IMR-90 (cell line): ENCODE data around the gene ZNF616. TPM values are rescaled to one million over a fixed set of nuclear protein-coding genes. Genes with fewer than 3 reads are reported as not detected.

Source experiments
- ATAC-seq: fragments of 200-7000 bp; cut with Tn5 transposase; 2 replicates; pipeline ENCODE4 v1.9.1; 2020; ENCODE audit warnings: low read depth, mild to moderate bottlenecking, moderate library complexity
- BruUV-seq: library from RNA; stranded (reverse); fragments of 400-500 nt; replicated peaks from 2 replicates; lab custom pipeline; 2021; lab: Mats Ljungman, UMichigan
- CTCF ChIA-PET: fragments of 300-600 bp; formaldehyde crosslinking; extraction: SDS; loops from one replicate; lab custom pipeline; 2021; ENCODE audit warnings: antibody characterized with exemption; lab: Yijun Ruan, JAX
- POLR2A ChIA-PET: fragments of 300-600 bp; sonication (Branson Sonifier 250); formaldehyde crosslinking; loops from one replicate; lab custom pipeline; 2022; ENCODE audit warnings: antibody characterized with exemption; ENCODE audit not compliant: unreplicated experiment; lab: Charles Lee
- DNase-seq: peaks from one replicate; pipeline ENCODE4 v3.0.0; 2013
- H2AFZ ChIP-seq: replicated peaks from 2 replicates; pipeline ENCODE3; 2013; ENCODE audit warnings: low read length, mild to moderate bottlenecking; ENCODE audit not compliant: poor library complexity
- H2AK5ac ChIP-seq: 2 replicates; pipeline ENCODE4 v1.6.1; 2013; ENCODE audit warnings: low read depth, low read length, inconsistent platforms
- H2AK9ac ChIP-seq: replicated peaks from 2 replicates; pipeline ENCODE3; 2013; ENCODE audit warnings: mild to moderate bottlenecking, low read depth, low read length, moderate library complexity; ENCODE audit not compliant: poor library complexity
- H2BK120ac ChIP-seq: 2 replicates; pipeline ENCODE4 v1.6.1; 2013; ENCODE audit warnings: low read depth, low read length, inconsistent platforms
- H2BK15ac ChIP-seq: 3 replicates; pipeline ENCODE4 v1.6.1; 2013; ENCODE audit warnings: low read depth, low read length, inconsistent platforms
- H2BK20ac ChIP-seq: 2 replicates; pipeline ENCODE4 v1.6.1; 2013; ENCODE audit warnings: low read depth, mild to moderate bottlenecking, inconsistent platforms, low read length, moderate library complexity
- H2BK5ac ChIP-seq: 2 replicates; pipeline ENCODE4 v1.6.1; 2013; ENCODE audit warnings: mild to moderate bottlenecking, low read depth, low read length, inconsistent platforms; ENCODE audit not compliant: poor library complexity, severe bottlenecking
- H3K14ac ChIP-seq: replicated peaks from 2 replicates; pipeline ENCODE4 v1.6.1; 2013; ENCODE audit warnings: low read depth, low read length, inconsistent platforms
- H3K18ac ChIP-seq: 2 replicates; pipeline ENCODE4 v1.6.1; 2013; ENCODE audit warnings: low read depth, low read length, control low read depth
- H3K23ac ChIP-seq: 2 replicates; pipeline ENCODE4 v1.6.1; 2013; ENCODE audit warnings: low read depth, low read length, inconsistent platforms
- H3K27ac ChIP-seq: 2 replicates; pipeline ENCODE4 v1.5.1; 2013; ENCODE audit warnings: mild to moderate bottlenecking, control low read depth, low read length; ENCODE audit not compliant: insufficient read depth
- H3K27me3 ChIP-seq: 2 replicates; pipeline ENCODE4 v1.6.1; 2013; ENCODE audit warnings: low read length; ENCODE audit not compliant: control insufficient read depth, insufficient read depth
- H3K36me3 ChIP-seq: 2 replicates; pipeline ENCODE4 v1.6.1; 2013; ENCODE audit warnings: low read length, mixed read lengths; ENCODE audit not compliant: control insufficient read depth, insufficient read depth
- H3K4ac ChIP-seq: 2 replicates; pipeline ENCODE4 v1.6.1; 2013; ENCODE audit warnings: low read depth, low read length, inconsistent platforms
- H3K4me1 ChIP-seq: 2 replicates; pipeline ENCODE4 v1.6.1; 2013; ENCODE audit warnings: low read length, mixed read lengths; ENCODE audit not compliant: control insufficient read depth, insufficient read depth
- H3K4me2 ChIP-seq: 2 replicates; pipeline ENCODE4 v1.6.1; 2013; ENCODE audit warnings: low read depth, mild to moderate bottlenecking, control low read depth, low read length, moderate library complexity
- H3K4me3 ChIP-seq: 2 replicates; pipeline ENCODE4 v1.5.1; 2013; ENCODE audit warnings: low read depth, mild to moderate bottlenecking, control low read depth, low read length, moderate library complexity; ENCODE audit not compliant: insufficient read depth
- H3K56ac ChIP-seq: 2 replicates; pipeline ENCODE4 v1.6.1; 2013; ENCODE audit warnings: low read length, inconsistent platforms; ENCODE audit not compliant: insufficient read depth; ENCODE audit errors: extremely low read depth
- H3K79me1 ChIP-seq, 2 experiments: 2 replicates each; pipeline ENCODE4 v1.6.1; 2013; ENCODE audit warnings: low read length in 2 of 2, inconsistent platforms in 1 of 2, low read depth in 1 of 2
- H3K9ac ChIP-seq: 2 replicates; pipeline ENCODE4 v1.6.1; 2013; ENCODE audit warnings: low read depth, low read length, control low read depth
- H3K9me1 ChIP-seq: 2 replicates; pipeline ENCODE4 v1.6.1; 2013; ENCODE audit warnings: low read length, inconsistent platforms; ENCODE audit not compliant: insufficient read depth
- H3K9me3 ChIP-seq: 2 replicates; pipeline ENCODE4 v1.6.1; 2013; ENCODE audit warnings: low read length; ENCODE audit not compliant: control insufficient read depth, insufficient read depth
- H4K20me1 ChIP-seq: 2 replicates; pipeline ENCODE4 v1.6.1; 2013; ENCODE audit warnings: low read length, inconsistent platforms; ENCODE audit not compliant: insufficient read depth
- H4K5ac ChIP-seq: 2 replicates; pipeline ENCODE4 v1.6.1; 2013; ENCODE audit warnings: mild to moderate bottlenecking, low read depth, low read length, control low read depth
- H4K8ac ChIP-seq, 2 experiments: 2 replicates each; pipeline ENCODE4 v1.6.1; 2013; ENCODE audit warnings: low read depth in 2 of 2, low read length in 2 of 2, control low read depth in 1 of 2, inconsistent platforms in 1 of 2
- H4K91ac ChIP-seq: 2 replicates; pipeline ENCODE4 v1.6.1; 2013; ENCODE audit warnings: low read depth, low read length, inconsistent platforms; ENCODE audit not compliant: insufficient read depth
- BHLHE40 ChIP-seq: fragments of 150-350 bp; IDR thresholded peaks from 2 replicates; pipeline ENCODE4 v1.6.1; 2016; ENCODE audit warnings: mild to moderate bottlenecking, low read depth, low read length
- CHD1 ChIP-seq: IDR thresholded peaks from 2 replicates; pipeline ENCODE4 v1.6.1; 2012; ENCODE audit warnings: low read depth, low read length, improper control_type of control experiment
- CTCF ChIP-seq: conservative IDR thresholded peaks from 2 replicates; pipeline ENCODE4 v1.5.1; 2012; ENCODE audit warnings: mild to moderate bottlenecking, low read depth, low read length, improper control_type of control experiment
- MAZ ChIP-seq: IDR thresholded peaks from 2 replicates; pipeline ENCODE4 v1.6.1; 2012; ENCODE audit warnings: low read depth, mild to moderate bottlenecking, low read length, improper control_type of control experiment, moderate library complexity, borderline replicate concordance
- POLR2A ChIP-seq: IDR thresholded peaks from 2 replicates; pipeline ENCODE4 v1.6.1; 2012; ENCODE audit warnings: mild to moderate bottlenecking, low read depth, low read length
- RAD21 ChIP-seq: IDR thresholded peaks from 2 replicates; pipeline ENCODE4 v1.6.1; 2012; ENCODE audit warnings: low read length, improper control_type of control experiment
- SMC3 ChIP-seq: fragments of 150-350 bp; IDR thresholded peaks from 2 replicates; pipeline ENCODE4 v1.6.1; 2016; ENCODE audit warnings: low read depth, mild to moderate bottlenecking, antibody characterized with exemption, low read length, moderate library complexity
- WGBS, 2 experiments: methylation state at CpG; one replicate each; pipeline versions ENCODE4 v1.1.5 to v1.1.7; 2013; ENCODE audit warnings: missing lambda C conversion rate in 2 of 2; ENCODE audit not compliant: insufficient read length in 1 of 2; ENCODE audit errors: extremely low coverage in 2 of 2; 5-methylcytosine and 5-hydroxymethylcytosine counted together
- dilution Hi-C: fragments of 300-500 bp; cut with HindIII; formaldehyde crosslinking; loops from one replicate; pipeline ENCODE4 v1.14.3; 2018; ENCODE audit warnings: low sequenced_read_pairs; ENCODE audit not compliant: unreplicated experiment
- in situ Hi-C: fragments of 300-500 bp; cut with MboI; formaldehyde crosslinking; loops from 3 replicates; pipeline ENCODE4 v1.14.3; 2019; ENCODE audit warnings: low sequenced_read_pairs, inconsistent platforms, mixed read lengths
- intact Hi-C: fragments of 100-400 bp; cut with micrococcal nuclease; formaldehyde crosslinking; loops from 2 replicates; pipeline ENCODE4 v1.10.0; 2022
- polyA plus RNA-seq, 3 experiments: library from polyadenylated mRNA; depleted of rRNA; stranded (reverse); fragments of >200 nt; gene quantifications; 2 replicates each; pipeline ENCODE4 v1.2.3, GENCODE V29; 2012; ENCODE audit warnings: low replicate concordance in 1 of 3
- total RNA-seq: library from RNA; depleted of rRNA; stranded (reverse); fragments of >200 nt; gene quantifications from 2 replicates; pipeline ENCODE4 v1.2.3, GENCODE V29; 2012
- TF ChIP-seq, protein P1 (sequence below): fragments of 150-350 bp; IDR thresholded peaks from 2 replicates; pipeline ENCODE4 v1.6.1; 2017; ENCODE audit warnings: mild to moderate bottlenecking, antibody characterized with exemption, low read length, low read depth

The ZNF616 gene
- total and polyA plus RNA-seq, 2 of the 4 experiments (the other 2 are of a cell fraction) = 2.8 to 13.6 TPM

DNA sequence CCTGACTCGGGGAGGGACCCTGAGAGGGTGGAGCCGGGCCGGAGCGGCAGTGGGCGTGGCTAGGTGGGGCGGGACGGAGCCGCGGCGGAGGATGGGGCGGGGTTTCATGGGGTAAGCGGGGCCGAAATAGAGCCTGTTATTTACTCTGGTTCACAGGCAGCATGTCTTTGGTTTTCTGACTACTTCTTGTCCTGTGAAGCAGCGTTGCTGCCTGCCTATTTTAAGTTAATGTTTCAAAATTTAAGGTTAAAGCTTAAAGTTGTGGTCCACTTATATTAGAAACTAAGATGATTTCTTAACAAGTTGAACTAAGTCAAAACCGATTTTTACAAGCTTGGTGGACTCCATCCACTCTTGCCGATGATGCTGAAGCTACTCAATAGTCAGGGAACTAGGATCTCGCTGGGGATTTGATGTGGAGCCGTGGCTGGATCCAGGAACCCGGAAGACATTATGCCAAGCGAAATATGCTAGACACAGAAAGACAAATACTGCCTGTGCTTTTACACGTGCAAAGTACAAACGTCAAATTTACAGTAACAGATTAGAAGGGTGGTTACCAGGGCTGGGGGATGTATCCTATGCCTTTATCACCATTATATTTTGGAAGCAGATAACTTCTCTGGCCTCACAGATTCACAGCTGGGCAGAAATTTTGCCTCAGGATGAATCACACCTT is 433 bp upstream of the ZNF616 start:
- H3K9me3 ChIP-seq = peaks cover 10% of the 10 kb centered on the region
- in situ Hi-C loops (no loop called here), intact Hi-C loops (no loop called here), dilution Hi-C loops (no loop called here)
- POLR2A ChIA-PET = interaction anchor here (0.6 kb wide), 1 partner anchor 1365 kb away, joined by 4 read pairs; no protein-coding TSS in a partner anchor
- H3K4me2 ChIP-seq = peak overlapping the region; percentile 52
- H3K9ac ChIP-seq = peak overlapping the region; percentile 30; the same call in 1 of the 2 replicates
- no peak overlapping the region for H2BK20ac ChIP-seq
- peaks cover 14 to 21% of the 10 kb centered on the region in 2 experiments for H3K79me1 ChIP-seq
- no peak overlapping the region for H2BK120ac ChIP-seq
- H3K4ac ChIP-seq = no peak overlapping the region; the same call in 1 of the 2 replicates
- peak overlapping the region; percentile 31; the same call in 1 of the 2 replicates for H3K4me3 ChIP-seq
- TF ChIP-seq SMC3 (no peak), MAZ (no peak), POLR2A (no peak), CHD1 (no peak), BHLHE40 (no peak), RAD21 (no peak), CTCF (no peak)
- TF ChIP-seq, protein P1, sequence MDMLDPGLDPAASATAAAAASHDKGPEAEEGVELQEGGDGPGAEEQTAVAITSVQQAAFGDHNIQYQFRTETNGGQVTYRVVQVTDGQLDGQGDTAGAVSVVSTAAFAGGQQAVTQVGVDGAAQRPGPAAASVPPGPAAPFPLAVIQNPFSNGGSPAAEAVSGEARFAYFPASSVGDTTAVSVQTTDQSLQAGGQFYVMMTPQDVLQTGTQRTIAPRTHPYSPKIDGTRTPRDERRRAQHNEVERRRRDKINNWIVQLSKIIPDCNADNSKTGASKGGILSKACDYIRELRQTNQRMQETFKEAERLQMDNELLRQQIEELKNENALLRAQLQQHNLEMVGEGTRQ = no peak
- CTCF ChIA-PET = interaction anchor here (0.7 to 1.1 kb wide), 2 partner anchors 75 to 97 kb away, joined by 3 to 6 read pairs; no protein-coding TSS in a partner anchor
- peaks cover 2% of the 10 kb centered on the region for H3K36me3 ChIP-seq
- ATAC-seq (peak; percentile 99), DNase-seq (no peak)
- H3K18ac ChIP-seq = no peak overlapping the region
- no peak overlapping the region for H2BK15ac ChIP-seq
- H2AFZ ChIP-seq = peak overlapping the region; percentile 89
- H4K8ac ChIP-seq = peak overlapping the region; percentile 73 to 86; a peak in 3 of 4 replicates
- no peaks in the 10 kb centered on the region for H3K27me3 ChIP-seq
- H2AK9ac ChIP-seq = no peak overlapping the region
- H3K23ac ChIP-seq = no peak overlapping the region
- H4K91ac ChIP-seq = no peak overlapping the region
- H3K9me1 ChIP-seq = no peaks in the 10 kb centered on the region
- no peak overlapping the region for H2AK5ac ChIP-seq
- no TSS peak for BruUV-seq
- peak overlapping the region; percentile 68; the same call in 1 of the 2 replicates for H3K14ac ChIP-seq
- H3K27ac ChIP-seq = no peak overlapping the region
- H2BK5ac ChIP-seq = no peak overlapping the region
- peaks cover 2% of the 10 kb centered on the region for H3K4me1 ChIP-seq
- peak overlapping the region; percentile 32; the same call in 1 of the 2 replicates for H4K5ac ChIP-seq
- WGBS, 2 experiments = 0% methylated on average over 10 of the region's 22 CpGs; no CpG with 5 or more reads in 1 of the 2 experiments
- H3K56ac ChIP-seq = no peak overlapping the region
- no peaks in the 10 kb centered on the region for H4K20me1 ChIP-seq
